Loucy (cell line): Measurements from ENCODE around the gene NPC1L1.

Experiments used
- CTCF ChIP-seq: fragments of 200-600 bp; sonication (generic); conservative IDR thresholded peaks from 2 replicates; pipeline ENCODE4 v1.5.1; 2014; ENCODE audit warnings: mild to moderate bottlenecking, antibody characterized with exemption, low read length
- EZH2phosphoT487 ChIP-seq: fragments of 200-600 bp; IDR thresholded peaks from 2 replicates; pipeline ENCODE4 v1.6.1; 2018; ENCODE audit warnings: antibody characterized with exemption, mild to moderate bottlenecking, moderate library complexity, borderline replicate concordance

GRCh38 chr7:44540592-44541027, 520 bp downstream of the NPC1L1 start:
- TF ChIP-seq CTCF (no peak), EZH2phosphoT487 (no peak)
